ENCODE results near the gene SLC43A3.

SLC43A3 gene

GRCh38 chr11:57464539-57465181, 37.7 kb upstream of the SLC43A3 start:
- in situ Hi-C loops (cut with MboI; ENCODE audit: low pct_unique_long_range_greater_than_20kb, low sequenced_read_pairs, unreplicated experiment): no loop called here
- no peak for DNase-seq (ENCODE audit: low spot score)
- TF ChIP-seq CTCF (IDR thresholded peaks at IDR 0.05; ENCODE audit: extremely low read depth, insufficient read depth, missing control alignments): no peak

GRCh38 chr11:57463671-57464538, 37.0 kb upstream of the SLC43A3 start:
- in situ Hi-C loops (cut with MboI; ENCODE audit: low pct_unique_long_range_greater_than_20kb, low sequenced_read_pairs, unreplicated experiment): no loop called here
- peak; percentile 23 for DNase-seq (ENCODE audit: low spot score)
- no peak for TF ChIP-seq CTCF (IDR thresholded peaks at IDR 0.05; ENCODE audit: extremely low read depth, insufficient read depth, missing control alignments)

DNA sequence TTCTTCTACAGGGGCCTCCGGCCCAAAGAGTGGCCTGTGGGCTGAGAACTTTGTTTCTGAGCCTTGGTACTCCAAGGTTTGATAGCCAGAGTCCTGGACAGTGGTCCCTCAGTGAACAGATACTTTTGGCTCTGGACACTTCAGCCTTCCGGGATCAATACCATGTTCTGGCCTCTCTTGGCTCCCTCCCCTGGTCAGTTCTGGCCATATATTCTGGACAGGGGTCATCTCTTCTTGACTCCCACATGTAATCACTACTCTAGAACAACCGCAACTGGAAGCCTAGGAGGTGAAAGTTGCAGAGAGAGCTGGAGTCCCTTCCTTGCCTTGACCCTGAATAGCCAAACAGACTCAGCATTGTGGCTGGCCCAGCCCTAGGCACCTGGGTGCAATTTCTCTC, 35.7 kb upstream of the SLC43A3 start:
- no peak for TF ChIP-seq CTCF (IDR thresholded peaks at IDR 0.05; ENCODE audit: extremely low read depth, insufficient read depth, missing control alignments)
- no peak for DNase-seq (ENCODE audit: low spot score)
- in situ Hi-C loops (cut with MboI; ENCODE audit: low pct_unique_long_range_greater_than_20kb, low sequenced_read_pairs, unreplicated experiment): no loop called here

DNA sequence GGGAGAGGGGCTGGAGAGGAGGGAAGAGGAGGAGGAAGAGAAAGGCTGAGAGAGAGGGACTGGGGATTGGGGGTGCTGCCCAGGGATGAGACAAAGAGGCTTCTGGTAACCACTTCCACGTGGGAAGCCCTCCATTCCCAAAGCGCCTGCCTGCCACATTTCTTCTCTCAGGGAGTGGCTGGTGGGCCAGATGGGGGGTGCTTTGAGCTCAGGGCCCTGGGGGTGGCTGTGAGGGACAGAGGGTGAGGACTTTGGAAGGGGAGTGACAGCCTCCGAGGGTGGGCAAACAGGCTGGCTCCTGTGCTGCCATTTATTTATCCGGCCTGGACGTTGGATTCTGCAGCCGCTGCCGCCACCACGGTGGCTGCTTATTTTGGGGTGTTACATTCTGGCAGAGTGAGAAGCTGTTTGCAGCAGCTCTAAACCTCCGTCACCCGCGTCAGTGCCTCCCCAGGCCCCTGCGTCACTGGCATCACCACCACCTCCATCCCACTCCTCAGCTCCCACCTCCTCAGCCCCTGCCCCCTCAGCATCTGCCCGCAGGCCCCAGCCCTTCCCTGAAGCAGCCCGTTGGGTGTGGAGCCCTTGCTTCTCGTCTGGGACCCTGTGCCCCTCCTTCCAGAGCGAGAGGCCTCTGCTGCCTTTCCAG, 35.0 kb upstream of the SLC43A3 start:
- in situ Hi-C loops (cut with MboI; ENCODE audit: low pct_unique_long_range_greater_than_20kb, low sequenced_read_pairs, unreplicated experiment): no loop called here
- TF ChIP-seq CTCF (IDR thresholded peaks at IDR 0.05; ENCODE audit: extremely low read depth, insufficient read depth, missing control alignments): no peak
- no peak for DNase-seq (ENCODE audit: low spot score)

DNA sequence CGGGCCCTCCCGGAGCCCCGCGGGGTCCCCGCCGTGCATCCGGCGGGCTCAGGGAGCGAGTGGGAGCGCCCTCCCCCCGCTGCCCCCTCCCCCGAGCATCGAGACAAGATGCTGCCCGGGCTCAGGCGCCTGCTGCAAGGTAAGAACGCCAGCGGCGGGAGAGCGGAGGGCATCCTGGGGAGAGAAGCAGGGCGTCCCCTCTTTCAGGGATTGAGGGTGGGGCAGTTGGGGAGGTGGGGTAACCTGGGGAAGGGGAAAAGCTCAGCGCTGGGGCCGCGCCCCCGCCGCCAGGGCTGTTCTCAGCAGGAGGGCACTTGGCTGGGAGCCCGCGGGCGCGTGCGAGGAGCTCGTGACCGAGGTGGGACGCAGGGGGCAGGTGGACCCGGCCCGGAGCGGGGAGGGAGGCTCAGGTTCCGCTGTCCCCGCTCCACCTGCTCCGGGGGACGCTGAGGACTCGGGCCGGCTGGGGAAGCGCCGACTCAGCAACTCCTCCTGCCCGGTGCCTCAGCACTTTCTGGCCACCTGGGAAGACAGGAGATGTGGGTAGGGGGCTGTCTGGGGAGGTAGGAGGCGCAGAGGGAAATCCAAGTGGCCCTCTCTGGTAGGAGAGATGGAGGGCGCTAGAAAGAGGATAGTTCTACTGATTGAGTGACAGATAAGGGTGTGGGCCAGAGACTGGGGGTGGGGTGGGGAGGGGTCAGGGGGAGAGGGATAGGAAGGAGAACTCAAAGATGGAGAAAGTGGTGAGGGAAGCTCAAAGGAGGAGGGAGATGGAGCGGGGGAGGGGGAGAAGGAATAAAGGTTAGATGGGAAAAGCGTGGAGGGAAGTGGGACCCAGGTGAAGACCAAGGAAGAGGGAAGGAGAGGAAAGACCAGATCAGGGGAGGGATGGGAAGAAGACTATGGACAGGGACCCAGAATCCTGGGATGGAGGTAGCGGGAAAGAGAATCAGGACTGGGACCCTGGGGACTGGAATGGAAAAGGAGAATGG, 34.1 kb upstream of the SLC43A3 start:
- TF ChIP-seq CTCF (IDR thresholded peaks at IDR 0.05; ENCODE audit: extremely low read depth, insufficient read depth, missing control alignments): no peak
- in situ Hi-C loops (cut with MboI; ENCODE audit: low pct_unique_long_range_greater_than_20kb, low sequenced_read_pairs, unreplicated experiment): no loop called here
- no peak for DNase-seq (ENCODE audit: low spot score)

All from GM13977 (cell line).